ENCODE results near the gene AKAP9.
A peak's percentile ranks its signal among the peaks of the same experiment; 100 is the strongest.
"Not testable (repeated sequence)": the region's sequence is repeated elsewhere in the genome, so short reads cannot be mapped to it uniquely, and the experiment has no call there.

Gene AKAP9

GRCh38 chr7:91918356-91918755, 22.3 kb upstream of the AKAP9 start:
- TF ChIP-seq CTCF (IDR thresholded peaks at IDR 0.05; ENCODE audit: low read depth, low read length, missing control alignments), result no peak
- DNase-seq (ENCODE audit: extremely low read depth, low read depth), result no peak
- H3K4me3 ChIP-seq (replicated peaks; ENCODE audit: low read depth, low read length), result no peak overlapping the region

- no peak for DNase-seq (ENCODE audit: extremely low read depth, low read depth)
- TF ChIP-seq CTCF (IDR thresholded peaks at IDR 0.05; ENCODE audit: low read depth, low read length, missing control alignments), result no peak
- H3K4me3 ChIP-seq (replicated peaks; ENCODE audit: low read depth, low read length), result no peak overlapping the region
These were observed 17.8 kb upstream of the AKAP9 start for GRCh38 chr7:91922857-91923256.

GRCh38 chr7:91927912-91928311, 12.8 kb upstream of the AKAP9 start:
- no peak for TF ChIP-seq CTCF (IDR thresholded peaks at IDR 0.05; ENCODE audit: low read depth, low read length, missing control alignments)
- DNase-seq (ENCODE audit: extremely low read depth, low read depth), result no peak
- no peak overlapping the region for H3K4me3 ChIP-seq (replicated peaks; ENCODE audit: low read depth, low read length)

DNA sequence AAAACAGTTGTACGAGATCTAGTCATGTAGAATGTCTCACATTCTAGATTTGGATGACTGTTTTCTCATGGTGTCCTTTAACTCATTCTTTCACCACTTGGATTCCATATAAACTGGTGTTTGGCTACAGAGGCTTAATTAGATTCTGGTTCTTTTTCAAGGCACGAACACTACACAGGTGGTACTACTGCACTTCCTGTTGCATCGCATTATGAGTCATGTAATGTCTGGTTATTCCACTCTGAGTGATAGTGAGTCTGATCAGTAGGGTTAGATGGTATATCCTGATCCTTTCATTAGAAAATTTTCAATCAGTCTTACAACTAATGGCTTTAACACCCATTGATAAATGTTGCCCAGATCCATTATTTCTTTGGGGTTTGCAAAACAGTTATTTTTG, 11.2 kb upstream of the AKAP9 start:
- no peak for TF ChIP-seq CTCF (IDR thresholded peaks at IDR 0.05; ENCODE audit: low read depth, low read length, missing control alignments)
- no peak overlapping the region for H3K4me3 ChIP-seq (replicated peaks; ENCODE audit: low read depth, low read length)
- no peak for DNase-seq (ENCODE audit: extremely low read depth, low read depth)

- no peak for TF ChIP-seq CTCF (IDR thresholded peaks at IDR 0.05; ENCODE audit: low read depth, low read length, missing control alignments)
- no peak for DNase-seq (ENCODE audit: extremely low read depth, low read depth)
- H3K4me3 ChIP-seq (replicated peaks; ENCODE audit: low read depth, low read length), result peak overlapping the region; percentile 84
These were observed 491 bp upstream of the AKAP9 start for GRCh38 chr7:91940171-91940570.

DNA sequence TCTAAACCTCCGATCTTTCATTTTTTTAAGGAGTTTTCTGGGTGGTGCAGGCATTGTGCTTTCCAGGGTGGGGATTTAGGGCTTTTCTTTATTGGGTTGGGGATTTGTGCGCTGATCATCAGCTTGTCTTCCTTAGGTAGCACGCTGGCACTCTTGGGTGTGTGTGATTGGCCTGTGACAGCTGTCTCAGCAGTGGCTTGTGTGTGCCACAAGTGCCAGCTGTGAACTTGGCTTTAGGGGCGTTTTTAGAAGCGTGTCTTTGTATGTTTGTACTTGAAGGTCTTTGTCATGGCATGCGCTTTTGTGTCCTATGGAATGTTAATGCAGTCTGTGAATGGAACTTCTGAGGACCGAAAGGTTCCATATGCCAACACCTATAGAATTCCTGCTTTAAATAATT, 788 bp downstream of the AKAP9 start:
- TF ChIP-seq CTCF (IDR thresholded peaks at IDR 0.05; ENCODE audit: low read depth, low read length, missing control alignments), result no peak
- no peak for DNase-seq (ENCODE audit: extremely low read depth, low read depth)
- H3K4me3 ChIP-seq (replicated peaks; ENCODE audit: low read depth, low read length), result peak overlapping the region; percentile 84

DNA sequence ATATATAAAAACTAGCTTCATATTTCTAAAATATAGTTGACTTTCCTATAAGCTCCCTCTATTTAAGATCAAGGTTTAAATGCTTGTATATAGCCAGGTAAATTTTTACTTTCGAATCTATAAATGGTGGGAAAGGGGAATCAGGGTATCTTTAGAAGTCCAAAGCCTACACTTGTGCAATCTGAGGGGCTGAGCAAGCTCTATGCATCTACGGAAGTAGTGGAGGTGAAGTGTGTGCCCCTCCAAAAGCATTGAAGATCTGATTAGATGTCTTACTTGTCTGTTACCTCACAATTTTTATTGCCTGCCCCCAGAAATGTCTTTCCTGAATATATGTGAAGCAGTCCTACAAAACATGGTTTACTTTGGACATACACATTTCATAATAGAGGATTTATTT, 1.6 kb downstream of the AKAP9 start:
- DNase-seq (ENCODE audit: extremely low read depth, low read depth), result no peak
- no peak for TF ChIP-seq CTCF (IDR thresholded peaks at IDR 0.05; ENCODE audit: low read depth, low read length, missing control alignments)
- peak overlapping the region; percentile 84 for H3K4me3 ChIP-seq (replicated peaks; ENCODE audit: low read depth, low read length)

DNA sequence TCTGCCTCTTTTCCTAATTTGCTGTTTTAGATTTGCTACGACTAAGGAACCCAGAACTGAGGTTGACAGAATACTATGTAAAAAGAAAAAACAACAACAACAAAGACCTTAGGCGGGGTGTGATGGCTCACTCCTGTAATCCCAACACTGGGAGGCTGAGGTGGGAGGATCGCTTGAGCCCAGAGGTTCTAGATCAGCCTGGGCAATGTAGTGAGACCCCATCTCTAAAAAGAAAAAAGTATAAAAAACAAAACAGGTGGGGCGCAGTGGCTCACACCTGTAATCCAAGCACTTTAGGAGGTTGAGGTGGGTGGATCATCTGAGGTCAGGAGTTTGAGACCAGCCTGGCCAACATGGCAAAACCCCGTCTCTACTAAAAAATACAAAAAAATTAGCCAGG, 4.3 kb downstream of the AKAP9 start:
- not testable (repeated sequence) for DNase-seq (ENCODE audit: extremely low read depth, low read depth); H3K4me3 ChIP-seq (replicated peaks; ENCODE audit: low read depth, low read length)
